Activated CD4-positive, alpha-beta T cell treated with anti-CD3 and anti-CD28 coated beads, Interleukin-2, amount 50 U/mL, for 4 hours (primary cell): ENCODE results near the gene CSF1R.

ENCODE experiments used
- DNase-seq, 2 experiments: peaks; one replicate each; pipeline ENCODE4 v3.0.0-alpha.2; 2020

CSF1R gene

DNA sequence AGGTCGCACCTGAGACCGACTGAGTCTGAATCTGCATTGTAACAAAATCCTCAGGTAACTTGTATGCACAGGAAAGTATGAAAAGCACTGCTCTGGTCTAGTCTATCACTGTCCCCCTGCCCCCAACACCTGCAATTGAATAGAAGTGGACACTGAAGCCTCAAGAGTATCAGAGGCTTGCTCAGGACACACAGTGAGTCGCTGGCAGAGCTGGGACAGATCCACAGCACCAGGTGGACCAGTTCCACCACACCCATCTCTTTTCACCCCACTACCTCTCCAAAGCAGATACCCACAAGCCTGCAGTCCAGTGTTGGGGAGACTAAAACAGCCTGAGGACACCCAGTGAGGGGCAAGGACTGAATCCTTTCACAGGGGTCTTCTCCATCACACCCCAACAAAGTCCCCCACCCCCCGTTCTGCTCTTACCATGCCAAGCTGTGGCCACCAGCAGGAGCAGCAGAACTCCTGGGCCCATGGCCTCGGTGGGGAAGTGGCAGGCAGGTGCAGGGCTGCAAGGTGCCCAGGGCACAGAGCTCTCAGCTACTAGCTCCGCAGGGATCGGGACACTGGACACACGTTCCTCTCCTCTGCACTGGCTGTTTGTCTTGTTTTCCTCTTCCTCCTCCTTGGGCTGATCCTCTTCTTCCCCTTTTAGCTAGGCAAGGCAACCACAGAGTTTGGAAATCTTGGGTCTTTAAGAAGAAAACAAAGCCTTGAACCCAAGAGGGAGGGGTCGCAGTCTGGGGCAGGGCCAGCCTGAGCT is at the start of gene CSF1R:
Gene CSF1R, minus strand, starts transcription at position 605 of the 766 bp plus-strand sequence. Its CDS starts 127 bp downstream, at position 478.
- DNase-seq = no peak

DNA sequence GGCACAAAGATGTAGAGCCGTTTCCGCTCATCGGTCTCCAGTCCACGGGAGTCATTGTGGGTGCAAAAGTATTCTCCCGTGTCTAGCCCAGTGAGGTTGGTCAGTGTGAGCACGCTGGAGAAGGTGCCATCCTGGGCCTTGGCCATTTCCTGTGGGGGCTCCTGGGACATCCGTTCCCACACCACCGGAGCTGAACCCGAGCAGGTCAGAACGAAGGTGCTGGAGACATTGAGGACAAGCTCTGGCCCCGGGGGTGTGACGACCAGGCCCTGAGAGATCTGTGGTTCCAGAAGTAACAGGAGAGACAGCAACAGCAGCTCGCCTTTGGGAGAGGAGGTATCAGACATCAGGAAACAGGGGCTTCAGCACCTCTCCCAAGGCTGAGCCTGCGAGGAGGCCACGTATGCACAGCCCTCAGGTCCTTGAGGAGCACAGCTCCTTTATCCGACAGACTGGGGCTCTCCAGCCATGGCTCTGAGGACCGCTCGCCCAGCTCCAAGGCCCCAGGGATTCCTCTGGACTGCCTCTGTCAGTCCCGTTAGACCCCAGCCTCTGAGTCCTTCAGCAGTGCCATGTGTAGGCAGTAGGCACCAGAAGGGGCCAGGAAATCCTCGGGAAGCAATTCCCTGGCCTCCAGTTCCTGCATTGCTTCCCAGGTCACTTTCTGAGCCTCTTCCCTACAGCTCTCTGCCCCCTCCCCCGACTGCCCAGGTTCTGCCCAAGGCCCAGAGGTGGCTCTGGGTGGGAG is 49.4 kb upstream of the CSF1R start:
- DNase-seq = no peak

DNA sequence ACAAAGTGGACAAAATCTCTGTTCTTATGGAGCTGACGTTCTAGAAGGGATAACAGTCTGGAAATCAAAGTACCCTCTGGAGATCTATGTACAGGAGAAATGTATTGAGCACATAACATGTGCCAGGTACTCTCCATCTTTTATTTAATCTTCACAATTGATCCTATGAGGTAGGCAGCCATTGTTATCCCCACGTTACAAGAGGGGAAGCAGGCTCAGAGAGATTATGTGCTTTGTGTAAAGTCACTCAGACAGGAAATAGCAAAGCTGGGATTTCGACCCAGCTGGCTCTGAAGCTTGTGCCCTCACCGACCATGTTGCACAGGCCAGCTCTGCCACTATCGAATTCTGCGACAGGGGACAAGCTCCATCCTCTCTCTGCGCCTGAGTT is 47.8 kb upstream of the CSF1R start:
- DNase-seq = no peak

DNA sequence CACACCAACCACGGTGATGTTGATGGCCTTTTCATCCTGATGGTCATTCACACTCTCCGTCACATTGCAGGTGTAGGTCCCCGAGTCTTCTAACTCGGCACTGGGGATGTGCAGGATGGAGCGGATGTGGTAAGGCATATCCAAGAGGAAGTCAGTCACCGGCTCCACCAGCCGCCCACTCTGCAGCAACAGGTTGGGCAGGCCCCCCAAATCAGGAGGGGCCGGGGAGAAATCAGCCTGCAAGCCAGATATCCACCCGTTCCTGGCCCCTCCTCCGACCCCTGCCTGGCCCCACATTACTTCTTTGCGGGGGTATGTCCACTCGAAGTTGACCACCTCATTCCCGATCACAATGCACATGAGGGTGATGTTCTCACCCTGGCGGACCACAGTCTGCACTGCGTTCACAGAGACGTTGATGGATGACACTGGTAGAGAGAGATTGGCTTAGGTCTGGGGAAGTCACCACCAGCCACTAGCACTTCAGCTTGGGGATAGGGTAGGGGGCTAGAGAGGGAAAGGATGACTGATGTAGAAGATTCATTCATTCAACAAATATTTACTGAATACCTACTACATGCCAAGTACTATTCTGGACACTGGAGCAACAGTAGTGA is 47.3 kb upstream of the CSF1R start:
- no peak for DNase-seq

DNA sequence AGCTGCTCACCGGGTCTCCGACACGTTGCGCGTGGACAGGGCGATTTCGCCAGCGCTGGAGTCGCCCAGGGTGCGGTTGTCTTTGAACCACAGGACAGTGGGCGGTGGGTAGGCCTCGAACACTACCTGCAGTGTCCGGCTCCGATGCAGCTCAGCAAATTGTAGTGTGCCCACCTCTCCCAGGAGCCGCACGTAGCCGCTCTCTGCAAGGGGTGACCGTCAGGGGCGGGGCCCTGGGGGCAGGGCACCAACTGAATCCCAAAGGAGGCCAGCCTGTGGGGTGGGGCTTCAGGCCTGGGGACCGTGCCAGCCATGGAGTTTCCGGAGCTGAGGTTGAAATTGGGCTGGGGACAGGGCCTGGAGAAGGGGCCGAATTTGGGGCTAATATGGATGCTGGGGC is 46.4 kb upstream of the CSF1R start:
- DNase-seq = no peak

DNA sequence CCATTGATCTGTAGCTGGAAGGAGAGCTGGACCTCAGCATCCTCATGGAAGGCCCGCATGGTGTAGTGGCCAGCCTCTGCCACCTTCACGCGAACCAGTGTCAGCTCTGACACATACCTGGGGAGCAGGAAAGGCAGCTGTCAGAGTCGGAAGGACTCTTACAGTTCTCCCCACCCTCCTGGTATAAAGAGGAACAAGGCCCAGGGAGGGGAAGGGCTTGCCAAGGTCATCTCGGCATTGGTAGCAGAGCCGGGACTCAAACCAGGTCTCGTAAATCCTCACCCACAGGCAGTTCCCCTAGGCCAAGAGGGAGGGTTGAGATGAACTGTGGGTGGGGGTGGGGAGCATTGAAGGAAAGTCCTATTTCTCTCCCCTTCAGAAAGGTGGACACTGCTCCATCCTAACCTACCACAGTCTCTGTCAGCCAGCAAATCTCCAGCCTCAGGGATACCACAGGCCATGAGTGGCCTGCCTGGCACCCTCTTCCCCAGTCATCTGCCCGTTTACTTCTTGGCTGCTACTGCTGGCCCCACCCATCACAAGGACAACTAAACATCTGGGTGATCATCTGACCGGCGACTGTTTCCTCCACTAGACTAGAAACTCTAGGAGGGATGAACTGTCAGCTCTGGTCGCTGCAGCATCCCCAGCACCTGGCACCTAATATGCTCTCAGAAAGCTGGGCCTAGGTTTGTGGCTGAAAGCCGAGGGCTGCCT is 45.8 kb upstream of the CSF1R start:
- no peak for DNase-seq

DNA sequence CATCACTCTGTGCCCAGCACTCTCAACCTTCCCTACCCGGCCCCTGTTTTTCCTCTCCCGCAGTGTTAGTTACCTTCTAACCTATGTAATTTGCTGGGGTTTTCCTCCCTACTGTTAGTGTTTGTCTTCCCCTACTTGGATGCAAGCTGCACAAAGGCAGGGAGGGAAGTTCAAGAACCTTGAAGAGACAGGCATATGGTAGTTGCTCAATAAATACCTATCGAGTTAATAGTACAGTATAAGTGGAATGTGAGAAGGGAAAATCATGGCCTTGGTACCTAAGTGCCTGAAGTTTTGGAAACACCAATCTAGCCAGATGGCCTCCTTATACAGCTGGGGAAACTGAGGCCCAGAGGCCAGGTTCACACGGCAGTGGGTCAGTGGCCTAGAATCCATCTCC is 45.1 kb upstream of the CSF1R start:
- DNase-seq = no peak

DNA sequence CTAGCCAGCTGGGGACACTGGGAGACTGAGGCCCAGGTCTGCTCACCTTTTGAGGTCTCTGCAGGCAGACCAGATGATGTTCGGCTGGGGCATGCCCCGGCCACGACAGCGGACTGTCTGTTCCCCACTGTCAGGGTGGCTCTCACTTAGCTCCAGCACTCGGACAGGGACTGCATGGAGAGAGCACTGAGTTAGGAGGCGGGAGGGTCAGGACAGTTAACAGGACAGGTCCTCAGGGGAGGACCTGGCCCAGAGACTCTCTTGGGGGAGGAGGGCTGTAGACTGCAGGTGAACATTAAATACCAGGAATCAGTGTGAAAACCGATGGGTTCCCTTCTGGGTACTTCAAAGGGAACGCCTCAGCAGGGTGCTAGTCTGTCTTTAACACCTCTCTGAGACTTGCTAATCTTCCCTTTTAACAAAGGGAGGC is 44.2 kb upstream of the CSF1R start:
- DNase-seq = no peak

DNA sequence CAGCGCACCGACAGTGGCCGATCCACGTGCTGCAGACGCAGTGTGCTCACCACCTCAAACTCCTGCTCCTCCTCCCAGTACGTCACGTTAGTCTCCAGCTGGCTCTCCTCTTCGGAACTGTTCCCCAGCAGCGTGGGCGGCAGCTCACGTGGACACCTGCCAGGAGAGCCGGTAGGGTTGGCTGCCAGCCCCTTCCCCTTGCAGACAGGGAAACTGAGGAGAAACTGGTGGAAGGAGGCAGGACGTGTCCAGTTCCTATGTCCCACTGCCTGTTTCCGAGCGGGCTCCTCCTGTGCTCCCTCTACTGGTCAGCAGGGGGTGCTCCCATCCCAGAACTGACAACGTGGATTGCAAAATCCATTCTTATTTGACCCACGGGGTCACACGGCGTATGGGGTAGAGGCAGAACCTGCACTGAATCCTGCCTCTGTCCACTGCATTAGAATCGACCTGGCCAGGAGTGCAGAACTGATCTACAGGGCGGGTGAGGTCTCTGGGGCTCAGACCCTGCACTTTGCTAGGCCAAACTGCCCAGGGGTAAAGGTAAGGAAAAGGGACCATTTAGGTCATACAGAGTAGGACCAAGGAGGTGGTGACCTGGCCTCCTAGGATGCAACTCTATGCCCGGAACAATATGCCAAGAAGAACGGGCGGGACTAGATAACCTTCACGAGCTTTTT is 43.6 kb upstream of the CSF1R start:
- DNase-seq = peak; percentile 9 to 19

DNA sequence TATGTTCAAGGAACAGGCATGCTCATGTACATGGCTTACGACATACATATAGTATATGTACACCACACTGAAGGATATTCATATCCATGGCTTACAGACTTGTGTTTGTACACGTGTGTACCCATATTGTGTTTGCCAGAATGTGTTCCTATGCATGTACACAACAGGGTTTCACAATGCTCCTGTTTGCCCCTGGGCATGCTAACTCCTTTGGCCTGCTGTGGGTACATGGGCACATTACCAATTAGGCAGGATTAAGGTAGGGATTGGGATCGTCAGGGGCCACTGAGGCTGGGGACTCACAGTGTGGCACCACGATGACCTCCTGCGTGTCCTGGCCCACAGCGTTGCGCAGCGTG is 43.1 kb upstream of the CSF1R start:
- no peak for DNase-seq

DNA sequence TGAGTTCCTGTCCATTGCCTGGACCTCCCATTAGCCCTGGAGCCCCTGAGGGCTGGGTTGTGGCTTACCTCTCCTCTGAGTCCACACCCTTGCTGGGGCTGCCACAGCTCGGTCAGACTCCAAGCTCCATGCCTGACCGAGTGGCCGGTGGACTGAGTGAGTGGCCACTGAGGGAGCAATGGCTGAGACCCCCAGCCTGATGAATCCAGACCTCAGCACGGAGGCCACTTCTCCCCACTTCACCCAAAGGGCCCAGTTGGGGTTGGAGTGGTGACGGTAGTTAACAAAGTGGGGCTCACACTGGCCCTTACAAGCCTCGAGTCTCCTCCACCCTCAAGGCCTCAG is 40.5 kb upstream of the CSF1R start:
- DNase-seq = no peak

DNA sequence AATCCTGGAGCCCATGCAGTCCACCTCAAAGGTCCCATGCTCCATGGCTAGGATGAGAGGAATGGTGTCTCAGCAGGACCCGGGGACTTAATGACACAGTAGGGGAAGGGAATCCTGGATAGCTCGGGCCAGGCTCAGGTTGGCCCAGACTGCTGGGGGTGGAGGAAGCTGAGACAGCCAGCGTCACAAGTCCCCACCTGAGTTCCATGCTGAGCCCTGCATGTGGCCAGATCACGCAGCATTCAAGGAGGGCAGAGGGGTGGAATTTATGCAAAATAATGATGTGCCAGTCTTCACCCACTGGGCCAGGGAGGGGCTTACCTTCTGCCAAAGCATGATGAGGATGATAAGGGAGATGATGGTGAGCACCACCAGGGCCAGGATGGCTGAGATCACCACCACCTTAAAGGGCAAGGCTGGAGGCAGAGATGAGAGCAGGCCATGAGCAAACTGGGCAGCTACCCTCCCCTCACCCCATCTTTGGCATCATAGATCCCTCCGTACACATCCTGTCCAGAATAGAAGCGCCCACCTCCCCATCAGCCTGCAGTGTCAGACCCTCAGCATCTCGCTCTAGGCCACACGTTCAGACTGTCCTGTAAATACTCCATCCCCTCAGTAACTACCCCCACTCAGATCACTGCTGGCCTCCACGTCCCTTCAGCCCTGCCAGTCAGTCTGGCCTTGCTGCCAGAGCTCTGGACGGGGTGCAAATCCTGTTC is 40.0 kb upstream of the CSF1R start:
- DNase-seq = no peak

DNA sequence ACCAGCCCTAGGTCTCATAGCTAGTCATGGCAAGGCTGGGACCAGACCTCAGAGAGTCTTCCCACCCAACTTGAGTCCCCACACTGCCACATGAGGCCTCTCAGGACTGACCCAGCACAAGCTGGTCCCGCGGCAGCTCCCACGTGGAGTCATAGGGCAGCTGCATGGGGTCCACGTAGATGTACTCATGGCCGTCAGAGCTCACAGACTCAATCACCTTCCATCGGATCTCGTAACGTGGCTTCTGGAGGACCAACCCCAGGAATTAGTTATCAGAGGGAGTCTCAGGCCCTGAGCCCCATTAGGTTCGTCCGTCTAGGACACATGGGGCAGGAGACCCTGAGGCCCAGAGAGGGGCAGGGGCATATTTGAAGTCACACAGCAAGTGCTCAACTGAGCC is 39.0 kb upstream of the CSF1R start:
- DNase-seq = no peak

DNA sequence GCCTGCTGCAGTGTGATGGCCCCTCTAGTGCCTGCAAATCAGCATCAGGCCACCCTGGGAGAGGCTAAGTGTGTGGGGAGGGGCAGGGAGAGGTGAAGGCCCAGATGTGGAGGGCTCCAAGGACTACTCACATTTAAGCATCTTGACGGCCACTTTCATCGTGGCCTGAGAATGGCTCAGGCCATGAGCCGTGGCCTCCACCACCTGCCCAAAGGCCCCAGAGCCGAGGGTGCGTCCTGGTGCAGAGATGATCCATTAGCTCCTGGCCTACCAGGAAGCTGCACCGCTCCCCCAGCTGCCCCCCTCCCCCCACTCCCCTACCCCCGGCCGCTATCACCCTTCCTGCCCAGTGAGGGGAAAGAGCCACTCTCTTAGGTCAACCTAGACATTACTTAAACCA is 38.2 kb upstream of the CSF1R start:
- no peak for DNase-seq

DNA sequence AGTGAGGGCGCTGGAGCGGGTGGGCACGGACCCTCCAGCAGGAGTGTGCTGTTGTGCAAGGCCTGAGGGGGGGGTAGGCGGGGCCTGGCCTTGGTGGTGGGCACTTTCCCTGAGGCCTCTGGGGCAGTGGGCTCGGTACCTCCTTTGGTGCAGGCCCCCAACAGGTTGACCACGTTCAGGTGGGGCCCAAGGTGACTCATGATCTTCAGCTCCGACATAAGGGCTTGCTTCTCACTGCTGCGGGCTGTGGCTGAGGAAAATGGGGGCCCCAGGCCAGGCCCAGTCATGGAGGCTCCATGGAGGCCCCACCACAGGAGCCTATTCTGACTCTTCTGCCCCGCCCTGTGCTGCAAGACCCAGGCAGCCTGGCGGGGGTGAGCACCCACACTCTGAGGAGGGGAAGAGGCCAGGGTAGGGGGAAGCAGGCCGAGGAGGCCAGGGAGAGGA is 37.8 kb upstream of the CSF1R start:
- no peak for DNase-seq

DNA sequence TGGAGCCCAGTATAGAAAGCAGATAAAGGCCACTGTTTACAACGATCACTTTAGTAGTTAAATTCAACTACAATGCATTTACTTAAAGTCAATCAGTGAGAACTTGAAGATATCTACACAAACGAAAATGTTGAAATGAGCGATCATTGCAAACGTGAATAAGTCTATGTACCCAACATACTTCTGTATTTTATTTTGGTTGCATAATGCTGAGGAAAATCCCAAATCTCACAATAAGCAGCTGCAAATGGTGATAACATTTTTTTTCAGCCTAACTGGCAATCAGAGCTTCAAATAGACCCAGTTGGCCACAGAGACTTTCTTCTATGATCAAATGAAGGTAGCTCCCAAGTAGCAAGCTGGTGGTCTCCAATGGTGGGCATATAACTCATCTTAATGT is 37.2 kb upstream of the CSF1R start:
- DNase-seq = no peak

DNA sequence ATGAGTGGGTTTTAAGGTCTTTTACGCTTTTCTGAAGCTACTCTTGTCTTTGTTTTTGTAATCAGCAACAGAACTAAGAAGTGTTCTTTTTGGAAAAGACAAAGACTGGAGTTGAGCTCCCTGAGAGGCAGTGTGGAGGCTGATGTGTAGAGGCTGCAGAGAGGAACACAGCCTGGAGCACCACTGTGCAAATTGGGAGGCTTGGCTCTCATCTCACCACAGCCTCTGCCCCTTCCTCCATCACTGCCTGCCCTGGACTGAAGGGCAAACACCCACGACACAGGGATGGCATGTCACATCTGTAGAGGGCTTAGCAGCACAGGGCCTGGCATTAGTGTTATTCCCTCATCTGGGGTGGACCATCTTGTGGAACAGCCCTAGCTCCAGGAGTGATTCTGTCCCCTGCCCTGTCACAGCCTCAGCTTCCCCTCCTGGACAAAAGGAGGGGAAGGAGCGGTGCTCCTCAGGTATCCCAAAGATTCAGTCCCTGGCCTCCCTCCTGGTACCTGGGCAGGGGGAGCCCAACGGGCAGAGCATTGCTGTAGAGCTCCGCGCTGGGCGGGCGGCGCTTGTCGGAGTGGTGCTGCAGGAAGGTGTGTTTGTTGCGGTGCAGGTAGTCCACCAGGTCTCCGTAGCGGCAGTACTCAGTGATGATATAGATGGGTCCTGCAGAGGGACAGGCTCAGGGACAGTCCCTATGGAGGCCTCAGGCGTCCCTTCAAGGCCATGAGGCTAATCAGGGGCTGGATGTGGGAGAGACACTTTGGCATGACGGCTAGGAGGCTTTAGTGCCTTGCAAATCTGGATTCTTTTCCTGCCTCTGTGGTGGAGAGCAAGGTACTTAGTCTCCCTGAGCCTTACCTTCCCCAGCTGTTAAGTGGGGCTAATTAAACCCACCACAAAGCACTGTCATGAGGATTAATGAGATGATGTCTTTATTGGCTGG is 36.5 kb upstream of the CSF1R start:
- DNase-seq = no peak

DNA sequence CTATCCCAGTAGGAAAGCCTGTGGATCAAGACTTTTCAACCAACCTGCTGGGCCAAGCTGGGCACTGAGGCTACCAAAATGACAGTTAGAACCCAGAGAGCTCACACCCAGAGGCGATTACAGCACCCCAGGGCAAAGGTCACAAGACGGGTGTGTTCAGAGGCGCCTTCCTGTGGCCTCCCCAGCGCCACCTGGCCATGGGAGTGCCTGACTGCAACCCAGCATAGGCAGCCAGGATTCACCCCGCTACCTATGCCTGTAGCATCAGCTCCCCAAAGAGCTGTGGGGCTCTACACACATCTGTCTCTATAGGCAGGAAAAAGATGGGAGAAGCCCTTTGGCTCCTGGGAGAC is 35.8 kb upstream of the CSF1R start:
- no peak for DNase-seq

DNA sequence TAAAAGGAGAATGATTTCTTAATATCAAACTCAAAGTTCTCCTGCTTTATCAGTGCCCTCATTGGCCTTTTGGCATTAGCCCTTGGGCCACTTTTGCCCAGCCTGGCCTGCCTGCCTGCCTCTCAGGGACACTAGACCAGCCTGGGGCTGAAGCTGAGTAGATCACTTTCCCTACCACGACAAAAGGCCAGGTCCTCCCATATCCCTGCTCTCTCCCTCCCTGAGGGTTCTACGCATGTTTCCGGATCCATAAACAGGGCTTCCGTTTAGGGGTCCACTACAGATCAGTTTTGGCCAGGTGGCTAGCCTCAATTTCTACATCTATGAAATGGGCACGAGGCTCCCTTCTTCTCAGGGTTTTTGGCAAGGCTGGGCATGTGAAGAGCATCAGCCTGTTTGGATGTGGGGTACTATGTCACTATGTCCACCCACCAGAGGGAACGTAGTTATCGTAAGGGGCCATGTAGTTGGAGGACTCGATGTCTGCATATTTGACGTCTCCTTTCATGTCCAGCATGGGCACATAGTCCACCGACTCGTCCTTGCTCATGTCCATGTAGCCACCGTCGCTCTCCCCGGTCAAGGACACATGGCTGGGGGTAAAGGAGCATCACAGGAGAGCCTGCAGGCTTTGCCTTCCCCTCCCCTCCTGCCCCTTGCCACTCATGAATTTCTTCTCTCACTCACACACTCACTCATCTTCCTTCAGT is 35.2 kb upstream of the CSF1R start:
- no peak for DNase-seq
